GM13976 (cell line): Measurements from ENCODE around the gene COG8.
"Not testable (repeated sequence)": the region's sequence is repeated elsewhere in the genome, so short reads cannot be mapped to it uniquely, and the experiment has no call there.

Experiments
- DNase-seq: peaks from one replicate; pipeline ENCODE4 v3.0.0; 2012; ENCODE audit warnings: low spot score
- in situ Hi-C: fragments of 300-500 bp; cut with MboI; formaldehyde crosslinking; loops from one replicate; pipeline ENCODE4 v1.12.0; 2022; ENCODE audit warnings: low sequenced_read_pairs, mixed read lengths, inconsistent platforms; ENCODE audit not compliant: unreplicated experiment
- TF ChIP-seq, protein P1 (sequence below): IDR thresholded peaks from 2 replicates; pipeline ENCODE4 v1.5.1; 2012; ENCODE audit warnings: borderline replicate concordance, mild to moderate bottlenecking; ENCODE audit not compliant: insufficient read depth; ENCODE audit errors: extremely low read depth, missing control alignments, control extremely low read depth

The COG8 gene

GRCh38 chr16:69294051-69294450, 45.3 kb downstream of the COG8 start:
- no peak for DNase-seq
- TF ChIP-seq, protein P1, sequence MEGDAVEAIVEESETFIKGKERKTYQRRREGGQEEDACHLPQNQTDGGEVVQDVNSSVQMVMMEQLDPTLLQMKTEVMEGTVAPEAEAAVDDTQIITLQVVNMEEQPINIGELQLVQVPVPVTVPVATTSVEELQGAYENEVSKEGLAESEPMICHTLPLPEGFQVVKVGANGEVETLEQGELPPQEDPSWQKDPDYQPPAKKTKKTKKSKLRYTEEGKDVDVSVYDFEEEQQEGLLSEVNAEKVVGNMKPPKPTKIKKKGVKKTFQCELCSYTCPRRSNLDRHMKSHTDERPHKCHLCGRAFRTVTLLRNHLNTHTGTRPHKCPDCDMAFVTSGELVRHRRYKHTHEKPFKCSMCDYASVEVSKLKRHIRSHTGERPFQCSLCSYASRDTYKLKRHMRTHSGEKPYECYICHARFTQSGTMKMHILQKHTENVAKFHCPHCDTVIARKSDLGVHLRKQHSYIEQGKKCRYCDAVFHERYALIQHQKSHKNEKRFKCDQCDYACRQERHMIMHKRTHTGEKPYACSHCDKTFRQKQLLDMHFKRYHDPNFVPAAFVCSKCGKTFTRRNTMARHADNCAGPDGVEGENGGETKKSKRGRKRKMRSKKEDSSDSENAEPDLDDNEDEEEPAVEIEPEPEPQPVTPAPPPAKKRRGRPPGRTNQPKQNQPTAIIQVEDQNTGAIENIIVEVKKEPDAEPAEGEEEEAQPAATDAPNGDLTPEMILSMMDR = no peak
- in situ Hi-C loops = no loop called here

DNA sequence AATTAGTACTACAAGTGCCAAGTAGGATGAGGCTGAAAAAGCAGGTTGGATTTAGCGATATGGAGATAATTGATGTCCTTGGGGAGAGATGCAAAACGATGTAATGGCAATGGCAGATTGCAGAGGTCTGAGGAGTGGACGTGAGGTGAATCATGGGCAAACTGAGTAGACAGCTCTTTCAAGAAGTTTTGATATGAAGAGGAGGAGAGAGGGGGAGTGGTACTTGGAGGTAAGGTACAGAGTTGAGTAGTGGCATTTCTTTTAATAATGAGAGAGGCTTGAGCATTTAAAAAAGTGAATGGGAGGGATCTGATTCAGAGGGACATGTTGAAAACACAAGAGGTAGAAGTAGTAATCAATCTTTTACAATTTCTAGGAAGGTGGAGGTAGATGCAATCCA, 46.0 kb downstream of the COG8 start:
- in situ Hi-C loops = no loop called here
- TF ChIP-seq, protein P1 = no peak
- no peak for DNase-seq

DNA sequence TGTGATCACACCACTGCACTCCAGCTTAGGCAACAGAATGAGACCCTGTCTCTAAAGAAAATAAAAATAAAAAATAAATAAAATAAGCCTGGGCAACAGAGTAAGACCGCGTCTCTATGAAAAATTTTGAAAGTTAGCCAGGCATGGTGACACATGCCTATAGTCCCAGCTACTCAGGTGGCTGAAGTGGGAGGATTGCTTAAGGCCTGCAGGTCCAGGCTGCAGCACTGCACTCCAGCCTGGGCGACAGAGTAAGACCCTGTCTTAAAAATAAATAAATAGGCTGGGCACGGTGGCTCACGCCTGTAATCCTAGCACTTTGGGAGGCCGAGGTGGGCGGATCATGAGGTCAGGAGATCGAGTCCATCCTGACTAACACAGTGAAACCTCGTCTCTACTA, 47.7 kb downstream of the COG8 start:
- DNase-seq, in situ Hi-C loops: not testable (repeated sequence)

DNA sequence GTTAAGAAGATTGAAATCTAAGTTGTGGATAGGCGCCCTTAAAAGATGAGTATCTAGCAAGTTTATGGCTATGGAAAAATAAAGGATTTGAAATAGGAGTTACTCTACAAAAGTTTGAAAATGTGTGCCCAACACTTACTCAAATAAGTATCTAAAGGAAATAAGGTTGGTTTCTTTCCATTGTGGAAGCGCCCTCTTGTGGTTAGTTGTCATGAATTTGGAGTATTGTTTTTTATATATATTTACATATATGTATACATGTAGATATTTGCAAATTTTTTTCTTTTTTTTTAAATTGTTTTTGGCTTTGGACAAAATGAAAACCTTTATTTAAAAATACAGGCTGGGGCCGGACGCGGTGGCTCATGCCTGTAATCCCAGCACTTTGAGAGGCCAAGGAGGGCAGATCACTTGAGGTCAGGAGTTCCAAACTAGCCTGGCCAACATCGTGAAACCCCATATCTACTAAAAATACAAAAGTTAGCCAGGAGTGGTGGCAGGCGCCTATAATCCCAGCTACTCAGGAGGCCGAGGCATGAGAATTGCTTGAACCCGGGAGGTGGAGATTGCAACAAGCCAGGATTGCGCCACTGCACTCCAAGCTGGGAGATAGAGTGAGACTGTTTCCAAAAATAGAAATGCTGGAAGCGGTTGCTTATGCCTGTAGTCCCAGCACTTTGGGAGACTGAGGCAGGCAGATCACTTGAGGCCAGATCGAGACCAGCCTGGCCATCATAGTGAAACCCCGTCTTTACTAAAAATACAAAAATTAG, 52.2 kb downstream of the COG8 start:
- TF ChIP-seq, protein P1 = peak; percentile 6
- peak; percentile 57 for DNase-seq
- in situ Hi-C loops = loop anchor here (10.0 kb wide), 1 partner anchor 132 kb away; no protein-coding TSS in a partner anchor

GRCh38 chr16:69285240-69285639, 54.1 kb downstream of the COG8 start:
- TF ChIP-seq, protein P1 = no peak
- in situ Hi-C loops = loop anchor here (10.0 kb wide), 1 partner anchor 130 kb away; no protein-coding TSS in a partner anchor
- DNase-seq = no peak

DNA sequence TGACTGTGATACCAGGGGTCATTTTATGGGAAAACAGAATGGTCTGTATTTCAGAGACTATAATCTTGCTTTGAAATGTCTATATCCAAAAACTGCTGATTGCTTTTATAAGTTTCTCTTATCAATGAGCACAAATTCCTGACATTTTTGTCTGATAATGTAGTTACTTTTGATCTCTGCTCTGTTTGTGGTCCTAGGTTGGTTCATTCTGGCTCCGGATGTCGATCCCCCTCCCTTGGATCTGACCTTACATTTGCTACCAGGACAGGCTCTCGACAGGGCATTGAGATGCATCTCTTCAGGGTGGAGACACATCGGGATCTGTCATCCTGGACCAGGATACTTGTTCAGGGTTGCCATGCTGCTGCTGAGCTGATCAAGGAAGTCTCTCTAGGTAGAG, 55.5 kb downstream of the COG8 start:
- TF ChIP-seq, protein P1 = no peak
- DNase-seq = no peak
- in situ Hi-C loops = loop anchor here (10.0 kb wide), 1 partner anchor 129 kb away; no protein-coding TSS in a partner anchor

- TF ChIP-seq, protein P1 = no peak
- in situ Hi-C loops = no loop called here
- DNase-seq = no peak
These were observed 62.0 kb downstream of the COG8 start for GRCh38 chr16:69277413-69277812.
